LNCAP (cell line): Measurements from ENCODE around the gene NPBWR2.

ENCODE experiments used
- TF ChIP-seq, protein P1 (sequence below): fragments of 450-650 bp; IDR thresholded peaks from 2 replicates; pipeline ENCODE4 v1.5.1; 2017; ENCODE audit warnings: mild to moderate bottlenecking

NPBWR2 gene

DNA sequence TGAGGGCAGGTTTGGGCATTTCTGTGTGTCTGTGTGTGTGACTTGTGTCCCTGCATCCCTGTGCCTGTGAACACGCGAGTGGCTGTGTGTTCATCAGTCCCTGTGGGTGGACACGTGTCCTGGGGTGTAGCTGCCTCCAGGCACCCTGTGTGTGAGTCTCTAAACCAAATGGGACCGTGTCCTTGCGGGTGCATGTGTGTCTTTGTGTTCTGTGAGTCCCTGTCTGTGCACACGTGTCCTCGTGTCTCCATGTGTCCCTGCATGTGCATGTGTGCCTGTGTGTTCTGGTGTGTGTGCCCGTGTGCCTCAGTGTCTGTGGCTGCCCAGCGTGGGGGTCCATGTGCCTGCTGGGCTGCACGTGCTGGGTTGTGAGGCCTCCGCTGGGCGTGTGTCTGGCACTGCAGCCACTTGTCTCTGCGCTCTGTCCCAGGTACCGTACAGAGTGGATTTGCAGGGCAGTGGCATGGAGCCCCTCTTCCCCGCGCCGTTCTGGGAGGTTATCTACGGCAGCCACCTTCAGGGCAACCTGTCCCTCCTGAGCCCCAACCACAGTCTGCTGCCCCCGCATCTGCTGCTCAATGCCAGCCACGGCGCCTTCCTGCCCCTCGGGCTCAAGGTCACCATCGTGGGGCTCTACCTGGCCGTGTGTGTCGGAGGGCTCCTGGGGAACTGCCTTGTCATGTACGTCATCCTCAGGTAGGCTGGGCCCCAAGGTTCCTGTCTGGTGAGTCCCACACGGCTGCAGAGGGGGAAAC is 14.9 kb downstream of the NPBWR2 start:
- TF ChIP-seq, protein P1, sequence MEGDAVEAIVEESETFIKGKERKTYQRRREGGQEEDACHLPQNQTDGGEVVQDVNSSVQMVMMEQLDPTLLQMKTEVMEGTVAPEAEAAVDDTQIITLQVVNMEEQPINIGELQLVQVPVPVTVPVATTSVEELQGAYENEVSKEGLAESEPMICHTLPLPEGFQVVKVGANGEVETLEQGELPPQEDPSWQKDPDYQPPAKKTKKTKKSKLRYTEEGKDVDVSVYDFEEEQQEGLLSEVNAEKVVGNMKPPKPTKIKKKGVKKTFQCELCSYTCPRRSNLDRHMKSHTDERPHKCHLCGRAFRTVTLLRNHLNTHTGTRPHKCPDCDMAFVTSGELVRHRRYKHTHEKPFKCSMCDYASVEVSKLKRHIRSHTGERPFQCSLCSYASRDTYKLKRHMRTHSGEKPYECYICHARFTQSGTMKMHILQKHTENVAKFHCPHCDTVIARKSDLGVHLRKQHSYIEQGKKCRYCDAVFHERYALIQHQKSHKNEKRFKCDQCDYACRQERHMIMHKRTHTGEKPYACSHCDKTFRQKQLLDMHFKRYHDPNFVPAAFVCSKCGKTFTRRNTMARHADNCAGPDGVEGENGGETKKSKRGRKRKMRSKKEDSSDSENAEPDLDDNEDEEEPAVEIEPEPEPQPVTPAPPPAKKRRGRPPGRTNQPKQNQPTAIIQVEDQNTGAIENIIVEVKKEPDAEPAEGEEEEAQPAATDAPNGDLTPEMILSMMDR: no peak

DNA sequence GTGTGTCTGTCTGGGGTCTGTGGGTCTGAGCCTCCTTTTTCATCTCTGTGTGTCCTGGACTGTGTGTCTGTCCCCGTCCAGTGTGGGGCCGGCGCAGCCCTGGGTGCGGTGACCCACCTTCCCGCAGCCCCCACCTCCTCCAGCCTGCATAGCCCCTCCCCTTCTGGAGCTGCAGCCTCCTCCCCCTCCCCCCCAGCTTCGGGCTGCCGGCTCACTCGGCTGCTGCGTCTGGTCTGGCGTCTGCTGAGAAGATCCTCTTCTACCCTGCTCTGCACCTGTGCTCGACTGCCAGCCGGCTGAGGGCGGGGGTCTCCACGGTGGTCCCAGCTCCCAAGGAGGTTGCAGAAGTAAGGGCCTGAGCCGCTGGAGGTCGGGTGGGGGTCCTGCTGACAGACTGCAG is 15.6 kb downstream of the NPBWR2 start:
- TF ChIP-seq, protein P1: no peak

DNA sequence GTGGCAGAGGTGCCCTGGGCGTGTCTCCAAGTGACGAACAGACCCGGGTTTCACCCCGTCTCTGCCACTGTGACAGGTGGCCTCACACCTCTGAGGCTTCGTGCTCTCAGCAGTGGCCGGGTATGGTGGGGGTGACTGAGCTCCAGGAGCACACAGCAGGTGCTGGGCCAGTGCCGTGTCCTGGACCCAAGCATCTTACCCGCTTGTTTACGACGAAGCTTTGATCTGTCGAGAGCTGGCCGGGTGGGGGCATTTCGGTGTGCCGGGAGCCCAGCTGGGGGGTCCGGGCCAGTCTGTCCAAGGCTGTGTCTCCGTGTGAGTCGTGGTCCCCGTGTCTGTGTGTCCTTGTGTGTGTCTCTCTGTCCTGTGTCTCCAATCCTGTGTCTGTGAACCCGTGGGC is 16.0 kb downstream of the NPBWR2 start:
- TF ChIP-seq, protein P1: no peak

DNA sequence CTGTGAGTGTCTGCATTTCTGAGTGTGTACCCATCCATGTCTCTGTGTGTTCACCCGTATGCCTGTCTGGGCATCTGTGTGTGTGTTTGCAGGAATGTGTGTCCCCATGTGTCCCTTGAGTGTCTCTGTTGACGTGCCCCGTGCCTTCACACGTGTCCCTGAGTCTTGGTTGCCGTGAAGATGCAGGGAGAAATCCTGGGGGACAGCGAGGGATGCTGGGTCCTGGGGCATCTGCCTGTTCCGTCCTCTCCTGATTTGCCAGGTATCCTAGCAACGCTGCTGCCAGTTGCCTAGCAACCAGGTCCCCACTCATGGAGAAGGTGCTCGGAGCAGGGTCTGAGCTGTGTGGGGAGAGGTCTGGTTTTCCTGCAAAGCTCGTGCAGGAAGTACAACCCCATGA is 17.2 kb downstream of the NPBWR2 start:
- TF ChIP-seq, protein P1: no peak

DNA sequence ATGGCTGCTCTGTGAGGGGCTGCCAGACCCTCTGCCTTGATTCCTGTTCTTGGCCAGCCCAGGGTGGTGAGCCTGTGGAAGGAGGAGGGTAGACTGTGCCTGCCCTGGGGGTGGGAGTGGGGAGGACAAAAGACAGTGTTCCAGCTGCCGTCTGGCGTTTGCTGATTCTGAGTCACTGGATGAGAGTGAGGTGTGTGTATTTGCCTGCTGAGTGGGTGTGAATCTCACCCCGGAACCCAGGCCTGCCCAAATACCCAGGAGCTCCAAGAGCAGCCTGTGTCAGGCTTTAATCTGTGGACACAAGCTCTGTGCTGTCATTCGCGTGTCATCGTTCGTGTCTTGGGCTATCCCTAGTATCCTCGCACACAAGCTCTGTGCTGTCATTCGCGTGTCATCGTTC is 20.6 kb downstream of the NPBWR2 start:
- TF ChIP-seq, protein P1: no peak

DNA sequence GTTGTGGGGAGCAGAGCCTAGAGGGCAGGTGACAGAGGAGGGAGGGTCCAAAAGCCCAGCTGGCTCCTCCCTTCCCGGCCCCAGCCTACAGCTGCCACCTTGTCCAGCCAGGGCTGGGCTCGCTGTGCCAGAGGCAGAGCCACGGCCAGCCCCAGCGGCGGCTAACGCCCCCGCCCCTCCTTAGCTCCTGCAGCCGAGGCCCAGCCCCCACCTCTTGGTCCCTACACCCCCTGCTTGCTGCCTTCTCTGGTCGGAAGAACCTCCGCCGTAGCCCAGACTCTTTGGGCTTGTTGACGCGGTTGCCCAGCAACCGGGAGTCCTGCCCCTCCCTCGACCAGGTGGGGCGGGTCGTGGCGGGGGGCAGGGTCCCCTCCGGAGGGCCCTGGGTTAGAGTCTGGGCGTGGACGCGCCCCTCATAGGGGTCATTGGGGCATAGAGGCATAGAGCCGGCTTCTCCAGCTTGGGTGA is 22.6 kb downstream of the NPBWR2 start:
- TF ChIP-seq, protein P1: no peak

DNA sequence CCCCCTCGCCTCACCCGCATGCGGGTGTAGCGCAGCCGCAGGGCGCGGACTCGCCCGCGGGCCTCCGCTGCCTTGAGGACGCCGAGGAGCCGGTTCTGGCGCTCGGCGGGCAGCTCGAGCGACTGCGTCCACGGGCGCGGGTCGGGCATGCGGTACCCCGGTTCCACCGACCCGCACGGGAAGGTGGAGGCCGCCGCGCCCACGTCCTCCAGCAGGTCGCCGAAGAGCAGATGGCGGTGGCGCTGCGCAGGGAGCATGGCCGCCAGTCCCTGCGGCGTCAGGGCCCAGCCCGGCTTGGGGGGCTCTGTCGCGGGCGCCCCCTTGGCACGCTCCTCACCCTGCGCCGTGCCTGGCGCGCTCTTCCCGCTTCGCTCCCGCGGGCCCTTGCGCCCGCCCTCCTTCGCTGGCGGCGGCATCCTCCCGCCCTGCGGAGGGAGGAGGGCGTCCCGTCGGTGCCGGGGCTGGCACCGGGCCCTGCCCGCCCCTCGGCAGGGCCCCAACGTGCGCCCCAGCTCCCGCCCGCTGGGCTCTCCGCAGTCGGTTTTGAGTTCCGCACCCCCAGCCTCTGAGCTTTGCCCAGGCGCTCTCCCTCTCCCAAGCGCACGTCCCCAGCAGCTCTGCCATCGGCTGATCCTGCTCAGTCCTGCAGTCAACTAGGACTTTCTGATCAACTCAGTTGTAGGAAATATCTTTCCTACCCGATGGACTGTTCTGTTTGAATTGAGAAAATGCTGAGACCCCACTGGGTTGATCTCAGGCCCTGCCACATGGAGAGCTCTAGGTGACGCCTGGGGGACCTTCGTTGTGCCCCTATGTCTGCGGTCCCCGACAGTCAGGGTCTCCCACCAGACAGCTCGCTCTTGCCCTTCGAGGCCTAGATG is 23.3 kb downstream of the NPBWR2 start, which contains the start of gene LKAAEAR1:
Gene LKAAEAR1 (minus strand): TSS at position 595 of the 881 bp plus-strand sequence. CDS start 179 bp downstream, at position 416.
- TF ChIP-seq, protein P1: no peak; the same call in 1 of the 2 replicates
